Keratinocyte (primary cell): ENCODE measurements around the gene OTUD7B.

Experiments
- CTCF ChIP-seq, 3 experiments: IDR thresholded peaks in 1 of 3; conservative IDR thresholded peaks in 1 of 3; optimal IDR thresholded peaks in 1 of 3; 2 replicates in 2 of 3; 3 replicates in 1 of 3; pipeline versions ENCODE3 to v1.5.1; 2011; ENCODE audit warnings: low read length in 3 of 3, mild to moderate bottlenecking in 3 of 3, moderate library complexity in 2 of 3, control low read depth in 1 of 3, inconsistent platforms in 1 of 3; ENCODE audit not compliant: insufficient read depth in 2 of 3; ENCODE audit errors: extremely low read depth in 1 of 3
- EZH2 ChIP-seq: IDR thresholded peaks from one replicate; pipeline ENCODE4 v1.6.1; 2012; ENCODE audit warnings: inconsistent platforms, mild to moderate bottlenecking, low read length, moderate library complexity

- TF ChIP-seq CTCF (optimal IDR thresholded peaks at IDR 0.05 in 1 of 3, IDR thresholded peaks at IDR 0.05 in 1 of 3, conservative IDR thresholded peaks at IDR 0.05 in 1 of 3; ENCODE audit: extremely low read depth in 1 of 3, insufficient read depth in 2 of 3, low read length in 3 of 3), result no peak
- TF ChIP-seq EZH2, result no peak
Measured at GRCh38 chr1:149972547-149972946, 38.0 kb downstream of the OTUD7B start.
